MCF 10A (cell line): ENCODE data around the gene CERT1. TPM values are rescaled to one million over a fixed set of nuclear protein-coding genes. Genes with fewer than 3 reads are reported as not detected.
A peak's percentile ranks its signal among the peaks of the same experiment; 100 is the strongest.
"Not testable (repeated sequence)": the region's sequence is repeated elsewhere in the genome, so short reads cannot be mapped to it uniquely, and the experiment has no call there.

ENCODE experiments used
- BruUV-seq: library from RNA; stranded (reverse); fragments of 400-500 nt; replicated peaks from 2 replicates; lab custom pipeline; 2021; lab: Mats Ljungman, UMichigan
- CTCF ChIA-PET: fragments of 300-600 bp; sonication (Branson Sonifier 250); formaldehyde crosslinking; extraction: SDS; loops from one replicate; lab custom pipeline; 2021; ENCODE audit warnings: antibody characterized with exemption, inconsistent platforms; lab: Yijun Ruan, JAX
- POLR2A ChIA-PET: fragments of 300-600, 350-650 bp; sonication (Branson Sonifier 250); formaldehyde crosslinking; extraction: SDS; loops from one replicate; lab custom pipeline; 2020; ENCODE audit warnings: antibody characterized with exemption, inconsistent platforms; lab: Yijun Ruan, JAX
- DNase-seq: peaks from one replicate; pipeline ENCODE4 v3.0.0-alpha.2; 2018; ENCODE audit not compliant: unreplicated experiment
- H3K27ac Mint-ChIP-seq: one replicate; pipeline ENCODE4 v1.8.0; 2022; ENCODE audit warnings: mild to moderate bottlenecking, low read depth, mixed read lengths; ENCODE audit not compliant: unreplicated experiment
- H3K27me3 Mint-ChIP-seq: one replicate; pipeline ENCODE4 v1.8.0; 2022; ENCODE audit warnings: mixed read lengths; ENCODE audit not compliant: insufficient read depth, unreplicated experiment
- H3K36me3 Mint-ChIP-seq: one replicate; pipeline ENCODE4 v1.8.0; 2022; ENCODE audit warnings: mild to moderate bottlenecking, moderate library complexity, mixed read lengths; ENCODE audit not compliant: insufficient read depth, unreplicated experiment
- H3K4me1 Mint-ChIP-seq: one replicate; pipeline ENCODE4 v1.8.0; 2022; ENCODE audit warnings: mixed read lengths; ENCODE audit not compliant: insufficient read depth, unreplicated experiment
- H3K4me3 Mint-ChIP-seq: one replicate; pipeline ENCODE4 v1.8.0; 2022; ENCODE audit warnings: mild to moderate bottlenecking, moderate library complexity, mixed read lengths; ENCODE audit not compliant: unreplicated experiment
- H3K9me3 Mint-ChIP-seq: one replicate; pipeline ENCODE4 v1.8.0; 2022; ENCODE audit warnings: mixed read lengths; ENCODE audit not compliant: unreplicated experiment
- intact Hi-C: fragments of 100-400 bp; cut with micrococcal nuclease; formaldehyde crosslinking; loops from 2 replicates; pipeline ENCODE4 v1.14.1; 2022
- total RNA-seq: library from RNA; stranded (reverse); gene quantifications from 2 replicates; pipeline ENCODE4 v1.2.3, GENCODE V29; 2022
- TF ChIP-seq, protein P1 (sequence below): fragments of 200-600 bp; IDR thresholded peaks from one replicate; pipeline ENCODE4 v1.8.0; 2022; ENCODE audit warnings: antibody characterized with exemption, mild to moderate bottlenecking; ENCODE audit not compliant: unreplicated experiment

CERT1 gene
- total RNA-seq, 1 experiment from 2014 or later: 19.6 TPM

- ChIA-PET CTCF (interaction anchor here (0.6 to 1.3 kb wide), 2 partner anchors 77 to 121 kb away, joined by 3 read pairs; no protein-coding TSS in a partner anchor), POLR2A (interaction anchor here (0.6 to 5.4 kb wide), 19 partner anchors 11 to 1982 kb away, joined by 3 to 52 read pairs (median 4); partner anchors contain the start of genes HMGCR, POC5 and WDR41)
- intact Hi-C loops: loop anchor here (2.0 to 5.0 kb wide), 3 partner anchors 57 to 173 kb away; partner anchors contain the start of gene HMGCR
- TF ChIP-seq, protein P1, sequence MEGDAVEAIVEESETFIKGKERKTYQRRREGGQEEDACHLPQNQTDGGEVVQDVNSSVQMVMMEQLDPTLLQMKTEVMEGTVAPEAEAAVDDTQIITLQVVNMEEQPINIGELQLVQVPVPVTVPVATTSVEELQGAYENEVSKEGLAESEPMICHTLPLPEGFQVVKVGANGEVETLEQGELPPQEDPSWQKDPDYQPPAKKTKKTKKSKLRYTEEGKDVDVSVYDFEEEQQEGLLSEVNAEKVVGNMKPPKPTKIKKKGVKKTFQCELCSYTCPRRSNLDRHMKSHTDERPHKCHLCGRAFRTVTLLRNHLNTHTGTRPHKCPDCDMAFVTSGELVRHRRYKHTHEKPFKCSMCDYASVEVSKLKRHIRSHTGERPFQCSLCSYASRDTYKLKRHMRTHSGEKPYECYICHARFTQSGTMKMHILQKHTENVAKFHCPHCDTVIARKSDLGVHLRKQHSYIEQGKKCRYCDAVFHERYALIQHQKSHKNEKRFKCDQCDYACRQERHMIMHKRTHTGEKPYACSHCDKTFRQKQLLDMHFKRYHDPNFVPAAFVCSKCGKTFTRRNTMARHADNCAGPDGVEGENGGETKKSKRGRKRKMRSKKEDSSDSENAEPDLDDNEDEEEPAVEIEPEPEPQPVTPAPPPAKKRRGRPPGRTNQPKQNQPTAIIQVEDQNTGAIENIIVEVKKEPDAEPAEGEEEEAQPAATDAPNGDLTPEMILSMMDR: no peak
- Mint-ChIP-seq H3K9me3 (no peaks in the 10 kb centered on the region), H3K36me3 (peaks cover 3% of the 10 kb centered on the region), H3K4me1 (peaks cover 31% of the 10 kb centered on the region), H3K27ac (peak overlapping the region; percentile 96), H3K27me3 (no peaks in the 10 kb centered on the region), H3K4me3 (peak overlapping the region; percentile 79)
- BruUV-seq: no TSS peak
- DNase-seq: peak; percentile 29
Measured at GRCh38 chr5:75509956-75510355, 1.5 kb downstream of the CERT1 start.

DNA sequence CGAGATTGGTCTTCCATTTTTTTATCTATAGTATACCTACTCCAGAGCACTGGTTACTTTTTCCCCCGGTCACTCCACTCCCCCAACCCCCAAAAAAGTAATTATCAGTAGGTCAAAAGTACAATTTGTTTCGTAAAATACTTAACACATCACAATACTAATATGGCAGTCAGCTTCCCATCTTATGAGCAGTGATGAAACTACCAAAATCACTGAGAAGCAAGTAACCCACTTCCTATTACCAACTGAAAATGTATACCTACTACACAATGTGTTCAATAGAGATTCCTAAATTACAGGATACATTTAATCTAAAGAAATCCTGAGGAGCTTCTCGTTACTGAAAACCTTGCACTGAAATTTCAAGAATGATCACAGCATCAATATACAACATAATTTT lies 1.9 kb downstream of the CERT1 start:
- POLR2A ChIA-PET: interaction anchor here (0.6 to 5.4 kb wide), 14 partner anchors 11 to 672 kb away, joined by 3 to 52 read pairs (median 4); partner anchors contain the start of genes HMGCR and POC5
- CTCF ChIA-PET: interaction anchor here (0.6 to 1.3 kb wide), 2 partner anchors 77 to 121 kb away, joined by 3 read pairs; no protein-coding TSS in a partner anchor
- intact Hi-C loops: no loop called here
- no peak for DNase-seq
- H3K4me1 Mint-ChIP-seq: peaks cover 36% of the 10 kb centered on the region
- TF ChIP-seq, protein P1: no peak
- H3K36me3 Mint-ChIP-seq: peaks cover 7% of the 10 kb centered on the region
- peak overlapping the region; percentile 79 for H3K4me3 Mint-ChIP-seq
- BruUV-seq: no TSS peak
- no peaks in the 10 kb centered on the region for H3K27me3 Mint-ChIP-seq
- H3K27ac Mint-ChIP-seq: peak overlapping the region; percentile 96
- no peaks in the 10 kb centered on the region for H3K9me3 Mint-ChIP-seq

DNA sequence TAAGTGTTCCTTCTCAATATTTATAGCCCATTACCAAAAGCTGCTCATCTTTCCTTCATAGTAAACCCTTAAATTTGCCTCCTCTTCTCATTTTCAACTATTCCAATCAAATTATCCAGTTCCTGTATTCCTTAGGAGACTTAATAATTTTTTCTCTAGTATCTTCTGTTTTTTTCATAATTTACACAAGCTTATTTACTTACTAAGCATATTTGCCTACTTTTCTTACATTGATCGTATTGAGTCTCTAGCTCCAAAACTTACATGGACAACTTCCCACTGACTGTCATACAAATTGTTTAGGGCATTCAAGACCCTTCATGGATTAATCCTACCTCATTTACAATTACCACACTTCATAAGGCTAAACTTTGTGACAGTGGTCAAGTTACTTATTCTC lies 3.6 kb downstream of the CERT1 start:
- no peaks in the 10 kb centered on the region for H3K27me3 Mint-ChIP-seq
- CTCF ChIA-PET: no interaction called here
- DNase-seq: no peak
- H3K36me3 Mint-ChIP-seq: peaks cover 7% of the 10 kb centered on the region
- H3K4me3 Mint-ChIP-seq: no peak overlapping the region
- POLR2A ChIA-PET: no interaction called here
- intact Hi-C loops: no loop called here
- BruUV-seq: no TSS peak
- TF ChIP-seq, protein P1: no peak
- peaks cover 32% of the 10 kb centered on the region for H3K4me1 Mint-ChIP-seq
- no peak overlapping the region for H3K27ac Mint-ChIP-seq
- H3K9me3 Mint-ChIP-seq: no peaks in the 10 kb centered on the region

- POLR2A ChIA-PET, H3K9me3 Mint-ChIP-seq, H3K4me3 Mint-ChIP-seq, intact Hi-C loops, BruUV-seq, DNase-seq, H3K27me3 Mint-ChIP-seq: not testable (repeated sequence)
- H3K36me3 Mint-ChIP-seq: peaks cover 14% of the 10 kb centered on the region
- H3K4me1 Mint-ChIP-seq: peaks cover 30% of the 10 kb centered on the region
- H3K27ac Mint-ChIP-seq: peak overlapping the region; percentile 31
- CTCF ChIA-PET: interaction anchor here (0.7 kb wide), 1 partner anchor 86 kb away, joined by 3 read pairs; no protein-coding TSS in a partner anchor
Measured at GRCh38 chr5:75505112-75505511, 6.3 kb downstream of the CERT1 start.

DNA sequence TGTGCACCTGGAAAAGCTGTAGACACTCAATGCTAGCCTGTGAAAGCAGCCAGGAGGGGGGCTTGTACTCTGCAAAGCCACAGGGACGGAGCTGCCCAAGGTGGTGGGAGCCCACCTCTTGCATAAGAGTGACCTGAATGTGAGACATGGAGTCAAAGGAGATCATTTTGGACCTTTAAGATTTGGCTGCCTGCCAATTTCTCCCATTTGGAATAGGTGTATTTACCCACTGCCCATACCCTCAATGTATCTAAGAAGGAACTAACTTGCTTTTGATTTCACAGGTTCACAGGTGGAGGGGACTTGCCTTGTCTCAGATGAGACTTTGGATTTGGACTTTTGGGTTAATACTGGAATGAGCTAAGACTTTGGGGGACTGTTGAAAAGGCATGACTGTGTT lies 12.6 kb downstream of the CERT1 start:
- H3K9me3 Mint-ChIP-seq, DNase-seq, H3K4me3 Mint-ChIP-seq, H3K27me3 Mint-ChIP-seq, POLR2A ChIA-PET, H3K4me1 Mint-ChIP-seq, intact Hi-C loops, BruUV-seq, H3K27ac Mint-ChIP-seq: not testable (repeated sequence)
- CTCF ChIA-PET: interaction anchor here (0.7 kb wide), 2 partner anchors 86 to 124 kb away, joined by 3 read pairs; no protein-coding TSS in a partner anchor
- H3K36me3 Mint-ChIP-seq: peaks cover 20% of the 10 kb centered on the region
